HepG2 (cell line): ENCODE measurements around the gene CAB39. TPM values are rescaled to one million over a fixed set of nuclear protein-coding genes. Genes with fewer than 3 reads are reported as not detected.
A peak's percentile ranks its signal among the peaks of the same experiment; 100 is the strongest.

Experiments
- AHDC1 ChIP-seq: sonication (generic); formaldehyde crosslinking; IDR thresholded peaks from 2 replicates; pipeline ENCODE4 v1.5.1; 2020; ENCODE audit warnings: mild to moderate bottlenecking, missing genetic modification reagents, borderline replicate concordance
- ATF4 ChIP-seq, 2 experiments: fragments of 450-650 bp in 1 of 2; sonication (generic) in 1 of 2; formaldehyde crosslinking; IDR thresholded peaks; 2 replicates each; pipeline versions ENCODE4 v1.5.0 to v1.8.0; 2020 to 2022; ENCODE audit warnings: mild to moderate bottlenecking in 1 of 2, missing genetic modification reagents in 1 of 2
- CREB3 ChIP-seq: sonication (generic); formaldehyde crosslinking; IDR thresholded peaks from 2 replicates; pipeline ENCODE4 v1.5.0; 2020; ENCODE audit warnings: missing genetic modification reagents
- CREBL2 ChIP-seq: sonication (generic); formaldehyde crosslinking; IDR thresholded peaks from 2 replicates; pipeline ENCODE4 v1.8.1; 2023; ENCODE audit warnings: missing genetic modification reagents, mild to moderate bottlenecking, borderline replicate concordance
- GFI1 ChIP-seq: sonication (generic); formaldehyde crosslinking; IDR thresholded peaks from 2 replicates; pipeline ENCODE4 v1.5.0; 2020; ENCODE audit warnings: missing genetic modification reagents, mild to moderate bottlenecking, borderline replicate concordance
- HDAC6 ChIP-seq: fragments of 200-600 bp; sonication (generic); IDR thresholded peaks from 2 replicates; pipeline ENCODE4 v1.7.0; 2017; ENCODE audit warnings: mild to moderate bottlenecking, antibody characterized with exemption, low read length, low read depth
- HMG20A ChIP-seq: IDR thresholded peaks from 2 replicates; pipeline ENCODE4 v1.6.1; 2016; ENCODE audit warnings: borderline replicate concordance
- IRF1 ChIP-seq: sonication (generic); formaldehyde crosslinking; IDR thresholded peaks from 2 replicates; pipeline ENCODE4 v1.4.0; 2020; ENCODE audit warnings: low read depth, mild to moderate bottlenecking, missing genetic modification reagents
- NFYC ChIP-seq: IDR thresholded peaks from 2 replicates; pipeline ENCODE4 v1.6.1; 2016; ENCODE audit warnings: missing genetic modification reagents, missing compliant biosample characterization
- RXRA ChIP-seq: sonication (generic); formaldehyde crosslinking; IDR thresholded peaks from 2 replicates; pipeline ENCODE4 v1.5.1; 2020; ENCODE audit warnings: missing genetic modification reagents
- SOX13 ChIP-seq, 3 experiments: fragments of 450-650 bp in 1 of 3; sonication (generic) in 1 of 3; formaldehyde crosslinking in 1 of 3; IDR thresholded peaks in 2 of 3; conservative IDR thresholded peaks in 1 of 3; 2 replicates each; pipeline versions ENCODE4 v1.5.0 to v1.6.1; 2016 to 2020; ENCODE audit warnings: antibody characterized with exemption in 1 of 3, mild to moderate bottlenecking in 1 of 3, missing compliant biosample characterization in 1 of 3, missing genetic modification reagents in 1 of 3, moderate library complexity in 1 of 3
- TBL1XR1 ChIP-seq: fragments of 150-350 bp; IDR thresholded peaks from 2 replicates; pipeline ENCODE4 v1.6.1; 2014; ENCODE audit warnings: borderline replicate concordance, low read length; ENCODE audit not compliant: partially characterized antibody
- ZBTB33 ChIP-seq: sonication (generic); formaldehyde crosslinking; IDR thresholded peaks from 2 replicates; pipeline ENCODE4 v1.4.0; 2020; ENCODE audit warnings: missing genetic modification reagents
- ZNF101 ChIP-seq: sonication (generic); formaldehyde crosslinking; IDR thresholded peaks from 2 replicates; pipeline ENCODE4 v1.4.0; 2020; ENCODE audit warnings: mild to moderate bottlenecking, low read depth, missing genetic modification reagents, borderline replicate concordance
- ZNF33A ChIP-seq: sonication (generic); formaldehyde crosslinking; IDR thresholded peaks from 2 replicates; pipeline ENCODE4 v1.5.1; 2020; ENCODE audit warnings: missing genetic modification reagents, mild to moderate bottlenecking, moderate library complexity, borderline replicate concordance
- polyA plus RNA-seq, 8 experiments: library from polyadenylated mRNA; depleted of rRNA in 3 of 8; stranded (reverse) in 7 of 8; unstranded in 1 of 8; fragments of >200 nt; fragmentation: Illumina TruSeq in 4 of 8; extraction: Trizol in 4 of 8; gene quantifications; 2 replicates each; pipeline versions ENCODE4 v1.2.1 to v1.2.3, GENCODE V29; 2011 to 2016; ENCODE audit warnings: low read depth in 4 of 8, missing spikeins in 1 of 8, mixed read lengths in 1 of 8; ENCODE audit not compliant: insufficient read depth in 1 of 8
- total RNA-seq, 5 experiments: library from RNA; depleted of rRNA; stranded (reverse); fragments of >200 nt; fragmentation: Illumina TruSeq; extraction: Trizol; gene quantifications; 2 replicates each; pipeline ENCODE4 v1.2.3, GENCODE V29; 2016; ENCODE audit warnings: low read depth in 1 of 5

CAB39 gene
- total and polyA plus RNA-seq, 2 of the 13 experiments (the other 11 are each of a cell fraction or from before 2014, with no cell fraction given), result 19.3 to 45.3 TPM

GRCh38 chr2:230684270-230685168, 28.1 kb upstream of the CAB39 start (continued):
- TF ChIP-seq ZNF101 (CRISPR knock-in tag) (no peak), CREBL2 (CRISPR knock-in tag) (no peak), NFYC (CRISPR knock-in tag) (no peak), HDAC6 (no peak), ATF4 (CRISPR knock-in tag; IDR thresholded peaks at IDR 0.05) (peak in 1 of 2 experiments; percentile 32; a peak in 1 of 4 replicates), ZNF33A (CRISPR knock-in tag) (no peak), ZBTB33 (CRISPR knock-in tag) (no peak), CREB3 (CRISPR knock-in tag) (no peak), GFI1 (no peak), SOX13 (IDR thresholded peaks at IDR 0.05) (no peak), SOX13 (CRISPR knock-in tag; conservative IDR thresholded peaks at IDR 0.05 in 1 of 2, IDR thresholded peaks at IDR 0.05 in 1 of 2) (no peak), AHDC1 (CRISPR knock-in tag) (peak; percentile 20; the same call in 1 of the 2 replicates), IRF1 (no peak), HMG20A (CRISPR knock-in tag) (peak; percentile 49; the same call in 1 of the 2 replicates), TBL1XR1 (no peak), RXRA (no peak)
